H1 (cell line): ENCODE data around the gene CDCA3. TPM values are rescaled to one million over a fixed set of nuclear protein-coding genes. Genes with fewer than 3 reads are reported as not detected.

Source experiments
- CTCF ChIA-PET: fragments of 300-600 bp; sonication (Branson Sonifier 250); formaldehyde crosslinking; loops from one replicate; lab custom pipeline; 2021; ENCODE audit not compliant: partially characterized antibody; lab: Charles Lee
- POLR2A ChIA-PET: fragments of 300-600 bp; sonication (Branson Sonifier 250); formaldehyde crosslinking; loops from one replicate; lab custom pipeline; 2021; ENCODE audit warnings: inconsistent platforms; ENCODE audit not compliant: partially characterized antibody; lab: Charles Lee
- DNase-seq, 2 experiments: peaks; one replicate each; pipeline versions ENCODE4 v3.0.0 to v3.0.0-alpha.2; 2010 to 2022; ENCODE audit warnings: low spot score in 2 of 2, low read depth in 1 of 2, mixed read lengths in 1 of 2
- FAIRE-seq: peaks from 2 replicates; lab custom pipeline; 2011; peaks lifted over from hg19 to GRCh38; lab: Jason Lieb, UNC
- H2AFZ ChIP-seq: 2 replicates; pipeline ENCODE4 v1.8.1; 2012; ENCODE audit warnings: low read length, inconsistent platforms
- H2AK5ac ChIP-seq: 2 replicates; pipeline ENCODE4 v1.6.1; 2013; ENCODE audit warnings: low read depth, low read length
- H2BK120ac ChIP-seq: replicated peaks from 2 replicates; pipeline ENCODE3; 2013; ENCODE audit warnings: low read depth, low read length, inconsistent platforms
- H2BK12ac ChIP-seq: 2 replicates; pipeline ENCODE4 v1.6.1; 2013; ENCODE audit warnings: low read depth, low read length
- H2BK15ac ChIP-seq: 2 replicates; pipeline ENCODE4 v1.6.1; 2013; ENCODE audit warnings: low read length
- H2BK20ac ChIP-seq: 2 replicates; pipeline ENCODE4 v1.6.1; 2013; ENCODE audit warnings: low read length
- H2BK5ac ChIP-seq: 2 replicates; pipeline ENCODE4 v1.6.1; 2013; ENCODE audit warnings: low read depth, low read length
- H3K14ac ChIP-seq: 2 replicates; pipeline ENCODE4 v1.6.1; 2013; ENCODE audit warnings: inconsistent platforms; ENCODE audit not compliant: insufficient read length
- H3K18ac ChIP-seq: 2 replicates; pipeline ENCODE4 v1.6.1; 2013; ENCODE audit warnings: low read length; ENCODE audit errors: extremely low read depth
- H3K23ac ChIP-seq: 2 replicates; pipeline ENCODE4 v1.6.1; 2013; ENCODE audit warnings: inconsistent platforms; ENCODE audit not compliant: insufficient read length
- H3K23me2 ChIP-seq: 2 replicates; pipeline ENCODE4 v1.6.1; 2013; ENCODE audit warnings: low read depth, low read length
- H3K27ac ChIP-seq: 2 replicates; pipeline ENCODE4 v1.6.1; 2011; ENCODE audit warnings: low read depth, low read length, inconsistent platforms
- H3K27me3 ChIP-seq, 4 experiments: replicated peaks in 1 of 4; 1 replicate in 1 of 4; 2 replicates in 3 of 4; pipeline versions ENCODE4 v1.6.1 to v1.8.1; 2011 to 2013; ENCODE audit warnings: low read length in 3 of 4, mild to moderate bottlenecking in 3 of 4, inconsistent platforms in 2 of 4, mixed read lengths in 2 of 4, moderate library complexity in 1 of 4; ENCODE audit not compliant: control insufficient read depth in 3 of 4, insufficient read depth in 3 of 4; ENCODE audit errors: extremely low read depth in 1 of 4
- H3K36me3 ChIP-seq, 4 experiments: 2 replicates each; pipeline versions ENCODE4 v1.6.1 to v1.8.1; 2011 to 2013; ENCODE audit warnings: mild to moderate bottlenecking in 4 of 4, low read length in 3 of 4, moderate library complexity in 2 of 4, control low read depth in 1 of 4, inconsistent platforms in 1 of 4; ENCODE audit not compliant: insufficient read depth in 4 of 4, control insufficient read depth in 2 of 4
- H3K4ac ChIP-seq: replicated peaks from 2 replicates; pipeline ENCODE3; 2013; ENCODE audit warnings: low read length, low read depth, mixed read lengths, inconsistent platforms; ENCODE audit not compliant: insufficient read length
- H3K4me1 ChIP-seq, 4 experiments: replicated peaks in 1 of 4; 1 replicate in 1 of 4; 2 replicates in 3 of 4; pipeline versions ENCODE4 v1.6.1 to v1.8.1; 2011 to 2013; ENCODE audit warnings: low read length in 3 of 4, inconsistent platforms in 2 of 4, mixed read lengths in 1 of 4; ENCODE audit not compliant: insufficient read depth in 4 of 4, control insufficient read depth in 3 of 4
- H3K4me2 ChIP-seq, 2 experiments: 2 replicates each; pipeline versions ENCODE4 v1.6.1 to v1.8.1; 2011 to 2013; ENCODE audit warnings: low read depth in 2 of 2, low read length in 2 of 2, control low read depth in 1 of 2, inconsistent platforms in 1 of 2, mild to moderate bottlenecking in 1 of 2; ENCODE audit not compliant: insufficient read depth in 1 of 2
- H3K4me3 ChIP-seq, 4 experiments: fragments of 200-600, 300-600 bp in 1 of 4; sonication (generic), shearing (Covaris generic), sonication (Bioruptor Twin) in 1 of 4; 2 replicates each; pipeline versions ENCODE4 v1.5.1 to v1.8.1; 2011 to 2016; ENCODE audit warnings: low read length in 4 of 4, low read depth in 3 of 4, control low read depth in 2 of 4, inconsistent platforms in 2 of 4, mild to moderate bottlenecking in 2 of 4, mixed read lengths in 1 of 4, moderate library complexity in 1 of 4; ENCODE audit not compliant: insufficient read depth in 2 of 4; ENCODE audit errors: extremely low read depth in 1 of 4
- H3K56ac ChIP-seq: replicated peaks from 2 replicates; pipeline ENCODE3; 2013; ENCODE audit warnings: low read depth, mild to moderate bottlenecking, mixed read lengths, low read length, inconsistent platforms; ENCODE audit not compliant: insufficient read length
- H3K79me1 ChIP-seq: 2 replicates; pipeline ENCODE4 v1.6.1; 2013; ENCODE audit warnings: low read depth, low read length, control low read depth
- H3K79me2 ChIP-seq, 2 experiments: 2 replicates each; pipeline versions ENCODE4 v1.6.1 to v1.8.1; 2012 to 2013; ENCODE audit warnings: low read length in 2 of 2, mild to moderate bottlenecking in 2 of 2, inconsistent platforms in 1 of 2; ENCODE audit not compliant: insufficient read depth in 2 of 2, control insufficient read depth in 1 of 2
- H3K9ac ChIP-seq, 4 experiments: replicated peaks in 1 of 4; 1 replicate in 1 of 4; 2 replicates in 3 of 4; pipeline versions ENCODE4 v1.6.1 to v1.8.1; 2011 to 2013; ENCODE audit warnings: low read depth in 3 of 4, low read length in 3 of 4, control low read depth in 2 of 4, mild to moderate bottlenecking in 2 of 4, moderate library complexity in 2 of 4, inconsistent platforms in 1 of 4; ENCODE audit errors: extremely low read depth in 1 of 4
- H3K9me3 ChIP-seq, 2 experiments: 2 replicates each; pipeline versions ENCODE4 v1.6.1 to v1.8.1; 2012 to 2013; ENCODE audit warnings: mild to moderate bottlenecking in 2 of 2, moderate library complexity in 2 of 2, control low read depth in 1 of 2, inconsistent platforms in 1 of 2, low read depth in 1 of 2, low read length in 1 of 2, mixed read lengths in 1 of 2; ENCODE audit not compliant: insufficient read depth in 2 of 2
- H4K20me1 ChIP-seq, 2 experiments: replicated peaks in 1 of 2; 2 replicates each; pipeline versions ENCODE3 to v1.8.1; 2011 to 2013; ENCODE audit warnings: inconsistent platforms in 2 of 2, low read length in 2 of 2, mild to moderate bottlenecking in 1 of 2; ENCODE audit not compliant: insufficient read depth in 2 of 2, control insufficient read depth in 1 of 2
- H4K5ac ChIP-seq: 2 replicates; pipeline ENCODE4 v1.6.1; 2013; ENCODE audit warnings: low read length, low read depth, mixed read lengths, inconsistent platforms; ENCODE audit not compliant: insufficient read length
- H4K8ac ChIP-seq: 2 replicates; pipeline ENCODE4 v1.8.0; 2013; ENCODE audit warnings: mild to moderate bottlenecking, moderate library complexity, low read length, inconsistent platforms; ENCODE audit not compliant: insufficient read depth; ENCODE audit errors: extremely low read depth
- H4K91ac ChIP-seq: replicated peaks from 2 replicates; pipeline ENCODE3; 2013; ENCODE audit warnings: low read length, mixed read lengths, inconsistent platforms; ENCODE audit not compliant: insufficient read length
- ASH2L ChIP-seq: fragments of 200-600, 300-600 bp; sonication (generic); IDR thresholded peaks from one replicate; pipeline ENCODE4 v1.7.1; 2017; ENCODE audit warnings: low read length
- CREB1 ChIP-seq: IDR thresholded peaks from 2 replicates; pipeline ENCODE4 v1.6.1; 2012; ENCODE audit warnings: inconsistent platforms
- HDAC2 ChIP-seq, 2 experiments: fragments of 300-600 bp in 1 of 2; sonication (generic) in 1 of 2; IDR thresholded peaks; 2 replicates each; pipeline ENCODE4 v1.6.1; 2011 to 2012; ENCODE audit warnings: low read depth in 2 of 2, low read length in 2 of 2, mild to moderate bottlenecking in 2 of 2, moderate library complexity in 2 of 2, borderline replicate concordance in 1 of 2, inconsistent platforms in 1 of 2
- MAX ChIP-seq: IDR thresholded peaks from 2 replicates; pipeline ENCODE4 v1.6.1; 2012; ENCODE audit warnings: inconsistent platforms
- POLR2A ChIP-seq, 2 experiments: IDR thresholded peaks; 1 replicate in 1 of 2; 2 replicates in 1 of 2; pipeline ENCODE4 v1.6.1; 2011; ENCODE audit warnings: low read depth in 2 of 2, low read length in 2 of 2, mild to moderate bottlenecking in 2 of 2; ENCODE audit errors: control extremely low read depth in 1 of 2
- RAD21 ChIP-seq, 2 experiments: IDR thresholded peaks in 1 of 2; conservative IDR thresholded peaks in 1 of 2; 2 replicates each; pipeline ENCODE4 v1.6.1; 2011; ENCODE audit warnings: low read depth in 2 of 2, low read length in 2 of 2, improper control_type of control experiment in 1 of 2, inconsistent platforms in 1 of 2, mild to moderate bottlenecking in 1 of 2, moderate library complexity in 1 of 2
- SIN3A ChIP-seq, 2 experiments: IDR thresholded peaks in 1 of 2; conservative IDR thresholded peaks in 1 of 2; 2 replicates each; pipeline ENCODE4 v1.6.1; 2011 to 2012; ENCODE audit warnings: low read length in 2 of 2, improper control_type of control experiment in 1 of 2, low read depth in 1 of 2, mild to moderate bottlenecking in 1 of 2
- SIX5 ChIP-seq: IDR thresholded peaks from 2 replicates; pipeline ENCODE4 v1.6.1; 2011; ENCODE audit warnings: mild to moderate bottlenecking, low read depth, low read length
- TEAD4 ChIP-seq: IDR thresholded peaks from 2 replicates; pipeline ENCODE4 v1.6.1; 2012; ENCODE audit warnings: low read depth, low read length, inconsistent platforms, mixed read lengths
- WGBS, 2 experiments: shearing (Covaris generic) in 1 of 2; methylation state at CpG; one replicate each; pipeline versions ENCODE4 v1.1.6 to v1.1.7; 2013 to 2015; ENCODE audit warnings: low lambda C conversion rate in 2 of 2, mixed read lengths in 2 of 2, inconsistent platforms in 1 of 2, low coverage in 1 of 2, missing lambda C conversion rate in 1 of 2; ENCODE audit not compliant: insufficient replicate concordance in 2 of 2, insufficient coverage in 1 of 2, insufficient read length in 1 of 2; ENCODE audit errors: extremely low coverage in 1 of 2, missing lambda C conversion rate in 1 of 2; 5-methylcytosine and 5-hydroxymethylcytosine counted together
- polyA plus RNA-seq, 7 experiments: library from polyadenylated mRNA; depleted of rRNA in 3 of 7; stranded (reverse) in 5 of 7; unstranded in 2 of 7; fragments of >200 nt in 5 of 7; fragments of 200-250 nt in 2 of 7; gene quantifications; 1 replicate in 5 of 7; 2 replicates in 1 of 7; 4 replicates in 1 of 7; pipeline versions ENCODE4 v1.2.1 to v1.2.3, GENCODE V29; 2011 to 2013; ENCODE audit warnings: missing spikeins in 2 of 7, mixed read lengths in 2 of 7
- total RNA-seq: library from RNA; stranded (reverse); fragmentation: NEBNext Ultra II Directional; extraction: Animal tissue kit (Norgen Biotek cat#: 25700); gene quantifications from 2 replicates; pipeline ENCODE4 v1.2.1, GENCODE V29; 2021

The CDCA3 gene
- total and polyA plus RNA-seq, 2 of the 8 experiments (the other 6 are each of a cell fraction or from before 2014, with no cell fraction given), result 47.7 to 71.2 TPM

DNA sequence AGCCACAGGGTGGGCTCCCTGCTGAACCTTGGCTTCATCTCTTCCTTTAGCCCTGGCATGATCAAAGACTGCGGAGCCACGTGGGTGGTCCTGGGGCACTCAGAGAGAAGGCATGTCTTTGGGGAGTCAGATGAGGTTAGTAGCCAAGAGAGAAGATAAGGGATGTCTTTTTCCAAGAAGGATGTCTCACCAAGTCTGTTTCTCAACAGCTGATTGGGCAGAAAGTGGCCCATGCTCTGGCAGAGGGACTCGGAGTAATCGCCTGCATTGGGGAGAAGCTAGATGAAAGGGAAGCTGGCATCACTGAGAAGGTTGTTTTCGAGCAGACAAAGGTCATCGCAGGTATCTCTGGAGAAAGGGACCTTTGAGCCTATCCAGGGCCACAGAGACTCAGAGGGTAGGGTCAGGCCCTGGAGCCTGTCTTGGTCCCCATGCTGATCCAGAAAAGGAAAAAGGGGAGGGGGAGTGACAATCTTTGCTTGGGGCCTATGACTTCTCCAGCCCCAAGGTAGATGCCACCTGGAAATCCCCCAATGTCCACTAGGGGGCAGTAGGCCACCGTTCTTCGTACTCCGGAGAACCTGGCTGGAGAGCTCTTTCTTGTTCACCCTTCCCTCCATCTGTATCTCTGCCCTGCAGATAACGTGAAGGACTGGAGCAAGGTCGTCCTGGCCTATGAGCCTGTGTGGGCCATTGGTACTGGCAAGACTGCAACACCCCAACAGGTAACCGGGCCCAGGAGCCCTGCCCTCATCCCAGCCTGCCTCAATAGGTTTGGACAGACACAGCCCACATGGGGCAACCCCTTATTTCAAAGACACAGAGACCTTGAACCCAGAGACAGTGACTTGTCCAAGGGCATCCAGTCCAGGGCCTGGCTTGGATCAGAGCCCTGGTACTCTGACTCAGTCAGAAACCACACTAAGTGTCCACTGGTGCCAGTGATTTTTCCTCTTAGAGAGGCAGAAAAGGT, 18.2 kb upstream of the CDCA3 start:
- H4K5ac ChIP-seq, result no peak overlapping the region
- no peak overlapping the region for H2AFZ ChIP-seq
- DNase-seq (peak in 1 of 2 experiments; percentile 97), FAIRE-seq (peak; percentile 71)
- no peak overlapping the region for H2BK12ac ChIP-seq
- no peak overlapping the region for H3K4ac ChIP-seq
- H3K79me1 ChIP-seq, result 0 out of 2 replicates have a peak, but pooled peaks cover 4% of the 10 kb centered on the region
- H2BK120ac ChIP-seq, result no peak overlapping the region
- H3K56ac ChIP-seq, result no peak overlapping the region
- no peaks in the 10 kb centered on the region for H3K9me3 ChIP-seq
- no peak overlapping the region for H2BK15ac ChIP-seq
- 0 out of 2 replicates have a peak overlapping the region, but pooled peaks have one; percentile 7 for H2BK5ac ChIP-seq
- H3K27me3 ChIP-seq, result no peaks in the 10 kb centered on the region
- H3K4me3 ChIP-seq, result peak overlapping the region; percentile 84 to 98 (median 86); a peak in 7 of 8 replicates
- H3K14ac ChIP-seq, result no peak overlapping the region
- POLR2A ChIA-PET, result interaction anchor here (0.7 to 18.9 kb wide), 34 partner anchors 9 to 337 kb away, joined by 3 to 588 read pairs (median 6); partner anchors contain the start of genes ATN1, C12orf57, CD4 and CDCA3
- no peak overlapping the region for H3K27ac ChIP-seq
- H3K79me2 ChIP-seq, result peaks cover 0 to 22% of the 10 kb centered on the region in 2 experiments; a peak in 2 of 4 replicates
- peaks cover 7 to 50% (median 25%) of the 10 kb centered on the region in 4 experiments for H3K4me1 ChIP-seq
- H3K23ac ChIP-seq, result no peak overlapping the region
- no peak overlapping the region for H3K18ac ChIP-seq
- H4K20me1 ChIP-seq, result peaks cover 25 to 30% of the 10 kb centered on the region in 2 experiments
- H3K36me3 ChIP-seq, result peaks cover 8 to 41% (median 18%) of the 10 kb centered on the region in 4 experiments
- 0 out of 2 replicates have a peak overlapping the region, but pooled peaks have one; percentile 22 for H4K8ac ChIP-seq
- peak overlapping the region; percentile 93 to 94 for H3K4me2 ChIP-seq
- no peak overlapping the region for H2BK20ac ChIP-seq
- 61% methylated on average over 12 of the region's 12 CpGs; no CpG with 5 or more reads in 1 of the 2 experiments for WGBS, 2 experiments
- H4K91ac ChIP-seq, result no peak overlapping the region
- H3K23me2 ChIP-seq, result peaks cover 21% of the 10 kb centered on the region
- H2AK5ac ChIP-seq, result no peak overlapping the region
- CTCF ChIA-PET, result interaction anchor here (0.5 to 10.4 kb wide), 48 partner anchors 9 to 334 kb away, joined by 3 to 216 read pairs (median 6); partner anchors contain the start of genes C12orf57, CDCA3, GNB3 and LRRC23
- no peak overlapping the region; a peak in 1 of 7 replicates for H3K9ac ChIP-seq
- peak; percentile 52; the same call in 1 of the 2 replicates for TF ChIP-seq TEAD4
- TF ChIP-seq MAX, result peak; percentile 40; the same call in 1 of the 2 replicates
- TF ChIP-seq ASH2L, result no peak
- TF ChIP-seq POLR2A (IDR thresholded peaks at IDR 0.05; ENCODE audit: control extremely low read depth in 1 of 2, low read depth in 2 of 2, low read length in 2 of 2), result peak in 1 of 2 experiments; percentile 65; a peak in 2 of 3 replicates
- peak; percentile 78 to 84 for TF ChIP-seq RAD21 (IDR thresholded peaks at IDR 0.05 in 1 of 2, conservative IDR thresholded peaks at IDR 0.05 in 1 of 2; ENCODE audit: low read depth in 2 of 2, low read length in 2 of 2)
- TF ChIP-seq CREB1, result peak; percentile 32; the same call in 1 of the 2 replicates
- TF ChIP-seq SIN3A (conservative IDR thresholded peaks at IDR 0.05 in 1 of 2, IDR thresholded peaks at IDR 0.05 in 1 of 2; ENCODE audit: low read depth in 1 of 2, low read length in 2 of 2), result peak; percentile 54 to 78; a peak in 1 of 4 replicates
- TF ChIP-seq HDAC2 (IDR thresholded peaks at IDR 0.05; ENCODE audit: borderline replicate concordance in 1 of 2, low read depth in 2 of 2, low read length in 2 of 2), result no peak
- no peak for TF ChIP-seq SIX5
